CD14-positive monocyte (primary cell): ENCODE measurements around the gene WBP2NL. TPM values are rescaled to one million over a fixed set of nuclear protein-coding genes. Genes with fewer than 3 reads are reported as not detected.

Experiments
- DNase-seq, 3 donors: peaks; one replicate each; pipeline ENCODE4 v3.0.0-alpha.2; 2011 to 2022
- H2AFZ ChIP-seq: 2 replicates; pipeline ENCODE4 v1.6.0; 2012; ENCODE audit warnings: mild to moderate bottlenecking, low read depth, low read length, inconsistent platforms; ENCODE audit not compliant: insufficient read depth, poor library complexity, severe bottlenecking
- H3K27ac ChIP-seq, 2 donors: 1 replicate in 1 of 2; 2 replicates in 1 of 2; pipeline ENCODE4 v1.5.1; 2012 to 2013; ENCODE audit warnings: low read length in 2 of 2, control low read depth in 1 of 2, inconsistent platforms in 1 of 2, low read depth in 1 of 2, mild to moderate bottlenecking in 1 of 2
- H3K27me3 ChIP-seq, 2 donors: one replicate each; pipeline versions ENCODE4 v1.6.0 to v1.6.1; 2011 to 2013; ENCODE audit warnings: low read length in 2 of 2; ENCODE audit not compliant: control insufficient read depth in 2 of 2, insufficient read depth in 2 of 2
- H3K36me3 ChIP-seq, 2 donors: replicated peaks in 1 of 2; 1 replicate in 1 of 2; 2 replicates in 1 of 2; pipeline versions ENCODE4 v1.5.1 to v1.6.1; 2012 to 2013; ENCODE audit warnings: low read length in 2 of 2, control low read depth in 1 of 2, inconsistent platforms in 1 of 2, mild to moderate bottlenecking in 1 of 2; ENCODE audit not compliant: insufficient read depth in 2 of 2, control insufficient read depth in 1 of 2
- H3K4me1 ChIP-seq, 2 donors: 1 replicate in 1 of 2; 2 replicates in 1 of 2; pipeline versions ENCODE4 v1.5.1 to v1.6.1; 2012 to 2013; ENCODE audit warnings: low read length in 2 of 2, control low read depth in 1 of 2, inconsistent platforms in 1 of 2, mild to moderate bottlenecking in 1 of 2, moderate library complexity in 1 of 2; ENCODE audit not compliant: insufficient read depth in 2 of 2, control insufficient read depth in 1 of 2
- H3K4me2 ChIP-seq: replicated peaks from 2 replicates; pipeline ENCODE3; 2012; ENCODE audit warnings: low read length, moderate library complexity, mild to moderate bottlenecking; ENCODE audit not compliant: poor library complexity, severe bottlenecking; ENCODE audit errors: extremely low read depth
- H3K4me3 ChIP-seq, 3 experiments: fragments of 200-600 bp in 1 of 3; sonication (generic) in 1 of 3; replicated peaks in 1 of 3; 1 replicate in 2 of 3; 2 replicates in 1 of 3; pipeline ENCODE4 v1.5.1; 2011 to 2013; ENCODE audit warnings: low read length in 3 of 3, mild to moderate bottlenecking in 3 of 3, control low read depth in 2 of 3, low read depth in 2 of 3, inconsistent platforms in 1 of 3, moderate library complexity in 1 of 3
- H3K79me2 ChIP-seq: 2 replicates; pipeline ENCODE4 v1.6.0; 2012; ENCODE audit warnings: mild to moderate bottlenecking, control low read depth, inconsistent platforms, low read length, moderate library complexity; ENCODE audit not compliant: insufficient read depth
- H3K9ac ChIP-seq: 2 replicates; pipeline ENCODE4 v1.6.0; 2017; ENCODE audit warnings: low read length, mild to moderate bottlenecking; ENCODE audit not compliant: insufficient read depth, poor library complexity, severe bottlenecking
- H3K9me3 ChIP-seq, 2 donors: replicated peaks in 1 of 2; 1 replicate in 1 of 2; 2 replicates in 1 of 2; pipeline versions ENCODE4 v1.5.1 to v1.6.1; 2012 to 2013; ENCODE audit warnings: low read length in 2 of 2, control low read depth in 1 of 2; ENCODE audit not compliant: control insufficient read depth in 1 of 2, insufficient read depth in 1 of 2
- H4K20me1 ChIP-seq: 2 replicates; pipeline ENCODE4 v1.6.0; 2012; ENCODE audit warnings: mild to moderate bottlenecking, low read length, control low read depth, moderate library complexity; ENCODE audit not compliant: insufficient read depth
- H3K27ac Mint-ChIP-seq, 7 donors: one replicate each; pipeline ENCODE4 v1.8.0; 2020; ENCODE audit warnings: mild to moderate bottlenecking in 7 of 7, mixed read lengths in 7 of 7, moderate library complexity in 6 of 7, inconsistent platforms in 2 of 7
- H3K27me3 Mint-ChIP-seq, 3 donors: one replicate each; pipeline ENCODE4 v1.8.0; 2021 to 2022; ENCODE audit warnings: low read depth in 3 of 3, mild to moderate bottlenecking in 3 of 3, mixed read lengths in 3 of 3, moderate library complexity in 3 of 3, inconsistent platforms in 1 of 3
- H3K36me3 Mint-ChIP-seq, 2 donors: one replicate each; pipeline ENCODE4 v1.8.0; 2020; ENCODE audit warnings: mixed read lengths in 2 of 2, inconsistent platforms in 1 of 2, mild to moderate bottlenecking in 1 of 2
- H3K4me1 Mint-ChIP-seq: one replicate; pipeline ENCODE4 v1.8.0; 2020; ENCODE audit warnings: mild to moderate bottlenecking, mixed read lengths
- H3K4me3 Mint-ChIP-seq, 2 donors: one replicate each; pipeline ENCODE4 v1.8.0; 2020; ENCODE audit warnings: mild to moderate bottlenecking in 2 of 2, mixed read lengths in 2 of 2, moderate library complexity in 1 of 2
- H3K9me3 Mint-ChIP-seq, 7 donors: one replicate each; pipeline ENCODE4 v1.8.0; 2020 to 2022; ENCODE audit warnings: mixed read lengths in 7 of 7, mild to moderate bottlenecking in 6 of 7, moderate library complexity in 6 of 7, inconsistent platforms in 2 of 7
- WGBS: methylation state at CpG from one replicate; pipeline ENCODE4 v1.1.5; 2013; ENCODE audit warnings: missing lambda C conversion rate; ENCODE audit not compliant: insufficient coverage; 5-methylcytosine and 5-hydroxymethylcytosine counted together
- intact Hi-C, 2 donors: fragments of 100-400 bp; cut with micrococcal nuclease; formaldehyde crosslinking; loops; one replicate each; pipeline versions ENCODE4 v1.15.0 to v1.15.1; 2023
- polyA plus RNA-seq, 3 donors: library from polyadenylated mRNA; depleted of rRNA in 1 of 3; unstranded in 2 of 3; stranded (reverse) in 1 of 3; fragments of 300-500 nt in 2 of 3; fragments of >200 nt in 1 of 3; fragmentation: Illumina TruSeq in 2 of 3; gene quantifications; 1 replicate in 2 of 3; 2 replicates in 1 of 3; pipeline ENCODE4 v1.2.3, GENCODE V29; 2012 to 2021
- TF ChIP-seq, protein P1 (sequence below): fragments of 200-600 bp; IDR thresholded peaks from one replicate; pipeline ENCODE4 v1.8.0; 2022; ENCODE audit warnings: antibody characterized with exemption, mild to moderate bottlenecking

The WBP2NL gene
- polyA plus RNA-seq, 3 donors = 0.48 to 0.83 (median 0.71) TPM

DNA sequence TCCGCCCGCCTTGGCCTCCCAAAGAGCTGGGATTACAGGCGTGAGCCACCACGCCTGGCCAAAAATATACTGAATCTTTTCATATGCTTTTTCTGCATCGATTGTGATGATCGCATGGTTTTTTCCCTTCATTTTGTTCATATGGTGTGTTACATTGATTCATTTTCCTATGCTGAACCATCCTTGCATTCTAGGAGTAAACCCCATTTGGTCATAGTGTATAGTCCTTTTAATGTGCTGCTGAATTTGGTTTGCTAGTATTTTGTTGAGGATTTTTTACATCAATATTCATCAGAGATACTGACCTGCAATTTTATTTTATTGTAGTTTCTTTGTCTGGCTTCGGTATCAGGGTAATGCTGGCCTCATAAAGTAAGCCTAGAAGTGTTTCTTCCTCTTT lies 12.2 kb downstream of the WBP2NL start:
- Mint-ChIP-seq H3K4me1 (no peaks in the 10 kb centered on the region), H3K27me3 (peaks cover 3 to 15% (median 12%) of the 10 kb centered on the region in 3 donors), H3K9me3 (peaks cover 12 to 45% (median 37%) of the 10 kb centered on the region in 7 donors), H3K36me3 (no peaks in the 10 kb centered on the region), H3K4me3 (no peak overlapping the region), H3K27ac (no peak overlapping the region)
- Histone ChIP-seq H3K27me3 (no peaks in the 10 kb centered on the region), H3K27ac (no peak overlapping the region), H3K79me2 (no peaks in the 10 kb centered on the region), H4K20me1 (no peaks in the 10 kb centered on the region), H3K4me1 (no peaks in the 10 kb centered on the region), H3K9ac (no peak overlapping the region), H3K4me3 (no peak overlapping the region), H3K4me2 (no peak overlapping the region), H3K36me3 (no peaks in the 10 kb centered on the region), H2AFZ (no peak overlapping the region), H3K9me3 (peaks cover 20 to 26% of the 10 kb centered on the region in 2 donors)
- DNase-seq = no peak
- TF ChIP-seq, protein P1, sequence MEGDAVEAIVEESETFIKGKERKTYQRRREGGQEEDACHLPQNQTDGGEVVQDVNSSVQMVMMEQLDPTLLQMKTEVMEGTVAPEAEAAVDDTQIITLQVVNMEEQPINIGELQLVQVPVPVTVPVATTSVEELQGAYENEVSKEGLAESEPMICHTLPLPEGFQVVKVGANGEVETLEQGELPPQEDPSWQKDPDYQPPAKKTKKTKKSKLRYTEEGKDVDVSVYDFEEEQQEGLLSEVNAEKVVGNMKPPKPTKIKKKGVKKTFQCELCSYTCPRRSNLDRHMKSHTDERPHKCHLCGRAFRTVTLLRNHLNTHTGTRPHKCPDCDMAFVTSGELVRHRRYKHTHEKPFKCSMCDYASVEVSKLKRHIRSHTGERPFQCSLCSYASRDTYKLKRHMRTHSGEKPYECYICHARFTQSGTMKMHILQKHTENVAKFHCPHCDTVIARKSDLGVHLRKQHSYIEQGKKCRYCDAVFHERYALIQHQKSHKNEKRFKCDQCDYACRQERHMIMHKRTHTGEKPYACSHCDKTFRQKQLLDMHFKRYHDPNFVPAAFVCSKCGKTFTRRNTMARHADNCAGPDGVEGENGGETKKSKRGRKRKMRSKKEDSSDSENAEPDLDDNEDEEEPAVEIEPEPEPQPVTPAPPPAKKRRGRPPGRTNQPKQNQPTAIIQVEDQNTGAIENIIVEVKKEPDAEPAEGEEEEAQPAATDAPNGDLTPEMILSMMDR = no peak
- intact Hi-C loops = no loop called here
- no CpG with 5 or more reads among the region's 7 CpGs for WGBS

DNA sequence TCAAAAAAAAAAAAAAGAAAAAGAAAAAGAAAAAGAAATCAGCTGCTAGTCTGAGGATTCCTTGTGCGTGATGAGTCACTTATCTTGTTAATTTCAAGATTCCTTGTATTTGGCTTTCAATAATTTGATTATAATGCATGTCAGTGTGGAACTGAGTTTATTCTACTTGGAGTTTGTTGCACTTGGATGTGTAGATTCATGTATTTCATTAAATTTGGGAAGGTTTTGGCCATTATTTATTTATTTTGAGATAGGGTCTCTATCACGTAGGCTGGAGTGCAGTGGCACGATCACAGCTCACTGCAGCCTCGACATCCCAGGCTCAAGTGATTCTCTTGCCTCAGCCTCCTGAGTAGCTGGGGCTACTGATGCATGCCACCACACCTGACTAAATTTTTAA lies 14.8 kb downstream of the WBP2NL start:
- no peak overlapping the region for H2AFZ ChIP-seq
- no peaks in the 10 kb centered on the region for H3K4me1 ChIP-seq
- no peaks in the 10 kb centered on the region for H3K4me1 Mint-ChIP-seq
- H3K4me3 Mint-ChIP-seq = no peak overlapping the region
- peaks cover 9 to 20% (median 12%) of the 10 kb centered on the region in 3 donors for H3K27me3 Mint-ChIP-seq
- no peak overlapping the region for H3K27ac Mint-ChIP-seq
- DNase-seq = no peak
- no peaks in the 10 kb centered on the region for H3K36me3 Mint-ChIP-seq
- H3K79me2 ChIP-seq = no peaks in the 10 kb centered on the region
- H3K27me3 ChIP-seq = peaks cover 0 to 3% of the 10 kb centered on the region in 2 donors
- H3K9me3 ChIP-seq = peaks cover 20 to 26% of the 10 kb centered on the region in 2 donors
- no peaks in the 10 kb centered on the region for H3K36me3 ChIP-seq
- WGBS = 95% methylated on average over 2 of the region's 4 CpGs
- peaks cover 12 to 38% (median 33%) of the 10 kb centered on the region in 7 donors for H3K9me3 Mint-ChIP-seq
- intact Hi-C loops = no loop called here
- no peak overlapping the region for H3K9ac ChIP-seq
- H3K4me2 ChIP-seq = no peak overlapping the region
- no peak overlapping the region for H3K4me3 ChIP-seq
- H3K27ac ChIP-seq = no peak overlapping the region
- H4K20me1 ChIP-seq = no peaks in the 10 kb centered on the region
- TF ChIP-seq, protein P1 = no peak
